ENCODE data around the gene CISTR.

Gene CISTR

DNA sequence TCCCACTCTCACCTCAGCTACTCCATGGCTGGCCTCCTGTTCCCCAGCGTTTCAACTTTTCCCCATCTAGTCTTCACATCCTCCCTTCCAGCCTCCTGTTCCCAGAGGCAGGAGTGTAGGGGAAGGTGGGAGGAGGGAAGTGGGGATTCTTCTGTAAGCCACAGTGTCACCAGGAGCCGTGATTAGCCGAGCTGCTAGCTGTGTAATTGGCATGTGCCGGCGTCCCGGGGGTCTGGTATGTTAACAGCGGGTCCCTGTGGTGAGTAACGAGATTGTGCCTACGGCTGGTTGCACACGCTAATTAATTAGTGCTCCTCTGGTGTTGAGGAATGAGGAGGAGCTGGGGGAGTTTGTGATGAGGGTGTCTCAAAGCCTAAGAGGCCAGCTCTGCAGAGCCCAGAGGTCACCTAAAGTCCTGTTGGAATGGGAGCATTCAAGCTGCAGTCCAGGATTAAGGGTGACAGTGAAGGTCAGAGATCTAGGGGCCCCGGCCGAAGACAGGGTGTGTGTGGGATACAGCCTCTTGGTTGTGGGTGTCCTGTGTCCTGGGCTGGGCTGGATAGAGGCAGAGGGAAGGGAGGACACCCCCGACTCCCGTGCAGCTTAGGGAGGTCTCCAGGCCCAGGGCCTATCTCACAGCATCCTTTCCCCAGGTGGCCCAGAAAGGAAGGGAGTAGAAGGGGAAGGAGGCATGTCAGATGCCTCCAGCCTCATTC, 14.5 kb downstream of the CISTR start:
- DNase-seq (ENCODE audit: extremely low read depth, insufficient read length), result no peak
- no peak overlapping the region for H3K4me3 ChIP-seq (replicated peaks; ENCODE audit: low read depth, low read length)
- peaks cover 9% of the 10 kb centered on the region for H3K27me3 ChIP-seq (replicated peaks; ENCODE audit: control insufficient read depth, insufficient read depth, low read length)
- TF ChIP-seq, protein P1, sequence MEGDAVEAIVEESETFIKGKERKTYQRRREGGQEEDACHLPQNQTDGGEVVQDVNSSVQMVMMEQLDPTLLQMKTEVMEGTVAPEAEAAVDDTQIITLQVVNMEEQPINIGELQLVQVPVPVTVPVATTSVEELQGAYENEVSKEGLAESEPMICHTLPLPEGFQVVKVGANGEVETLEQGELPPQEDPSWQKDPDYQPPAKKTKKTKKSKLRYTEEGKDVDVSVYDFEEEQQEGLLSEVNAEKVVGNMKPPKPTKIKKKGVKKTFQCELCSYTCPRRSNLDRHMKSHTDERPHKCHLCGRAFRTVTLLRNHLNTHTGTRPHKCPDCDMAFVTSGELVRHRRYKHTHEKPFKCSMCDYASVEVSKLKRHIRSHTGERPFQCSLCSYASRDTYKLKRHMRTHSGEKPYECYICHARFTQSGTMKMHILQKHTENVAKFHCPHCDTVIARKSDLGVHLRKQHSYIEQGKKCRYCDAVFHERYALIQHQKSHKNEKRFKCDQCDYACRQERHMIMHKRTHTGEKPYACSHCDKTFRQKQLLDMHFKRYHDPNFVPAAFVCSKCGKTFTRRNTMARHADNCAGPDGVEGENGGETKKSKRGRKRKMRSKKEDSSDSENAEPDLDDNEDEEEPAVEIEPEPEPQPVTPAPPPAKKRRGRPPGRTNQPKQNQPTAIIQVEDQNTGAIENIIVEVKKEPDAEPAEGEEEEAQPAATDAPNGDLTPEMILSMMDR (IDR thresholded peaks at IDR 0.05; ENCODE audit: insufficient read depth, low read length, poor library complexity, severe bottlenecking), result no peak
- no peaks in the 10 kb centered on the region for H3K36me3 ChIP-seq (ENCODE audit: control insufficient read depth, insufficient read depth, low read length)

DNA sequence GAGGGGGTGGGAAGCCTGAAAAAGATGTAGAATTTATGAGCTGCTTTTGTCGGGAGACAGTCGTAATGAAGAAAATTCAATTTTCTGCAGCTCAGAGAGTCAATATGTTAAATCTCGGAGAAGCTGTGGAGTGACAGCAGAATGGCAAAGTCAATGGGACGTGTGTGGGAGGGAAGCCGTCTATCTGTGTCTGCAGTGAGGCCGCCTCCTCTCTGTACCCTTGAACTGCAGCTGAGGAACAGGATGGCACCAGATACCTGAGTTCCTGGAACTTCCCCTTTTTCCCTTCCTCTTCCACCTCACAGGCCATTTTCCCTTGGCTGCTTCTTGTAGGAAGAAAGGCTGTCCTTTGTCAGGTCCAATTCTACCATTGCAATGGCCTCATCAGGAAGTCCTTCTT, 15.2 kb downstream of the CISTR start:
- no peak for DNase-seq (ENCODE audit: extremely low read depth, insufficient read length)
- TF ChIP-seq, protein P1 (IDR thresholded peaks at IDR 0.05; ENCODE audit: insufficient read depth, low read length, poor library complexity, severe bottlenecking), result no peak
- Histone ChIP-seq H3K4me3 (replicated peaks; ENCODE audit: low read depth, low read length) (no peak overlapping the region), H3K27me3 (replicated peaks; ENCODE audit: control insufficient read depth, insufficient read depth, low read length) (peaks cover 9% of the 10 kb centered on the region), H3K36me3 (ENCODE audit: control insufficient read depth, insufficient read depth, low read length) (no peaks in the 10 kb centered on the region)

DNA sequence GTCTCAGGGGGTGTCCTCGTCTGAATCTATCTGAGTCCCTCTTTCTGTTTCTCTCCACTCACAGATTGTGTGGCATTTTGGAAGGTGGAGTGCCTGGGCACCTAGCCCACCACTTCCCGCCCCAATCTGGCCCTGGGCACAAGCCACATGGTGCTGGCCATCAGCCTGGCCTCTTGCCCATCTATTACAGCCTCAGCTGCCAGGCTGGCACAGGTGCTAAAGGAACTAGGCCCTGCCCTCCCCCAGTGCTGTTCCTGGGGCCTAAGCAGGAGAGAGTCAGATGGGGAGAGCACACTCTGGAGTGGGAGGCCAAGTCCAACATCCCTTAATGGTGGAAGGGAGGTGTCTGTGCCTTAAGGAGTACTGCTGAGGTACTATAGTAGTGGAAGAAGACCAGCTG, 16.2 kb downstream of the CISTR start:
- no peak for DNase-seq (ENCODE audit: extremely low read depth, insufficient read length)
- no peaks in the 10 kb centered on the region for H3K36me3 ChIP-seq (ENCODE audit: control insufficient read depth, insufficient read depth, low read length)
- H3K27me3 ChIP-seq (replicated peaks; ENCODE audit: control insufficient read depth, insufficient read depth, low read length), result peaks cover 9% of the 10 kb centered on the region
- TF ChIP-seq, protein P1 (IDR thresholded peaks at IDR 0.05; ENCODE audit: insufficient read depth, low read length, poor library complexity, severe bottlenecking), result no peak
- H3K4me3 ChIP-seq (replicated peaks; ENCODE audit: low read depth, low read length), result no peak overlapping the region

DNA sequence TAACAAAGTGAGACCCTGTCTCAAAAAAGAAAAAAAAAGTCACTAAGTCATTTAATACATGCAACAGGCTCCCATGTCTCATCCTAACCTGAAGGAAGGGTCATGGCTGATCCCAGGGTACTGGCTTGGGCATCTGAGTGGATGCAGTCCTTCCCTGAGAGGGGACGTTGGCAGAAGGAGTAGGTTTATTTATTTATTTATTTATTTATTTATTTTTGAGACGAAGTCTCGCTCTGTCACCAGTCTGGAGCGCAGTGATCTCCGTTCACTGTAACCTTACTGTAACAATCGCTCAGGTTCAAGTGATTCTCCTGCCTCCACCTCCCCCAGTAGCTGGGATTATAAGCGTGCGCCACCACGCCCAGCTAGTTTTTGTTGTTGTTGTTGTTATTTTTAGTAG, 17.4 kb downstream of the CISTR start:
- Histone ChIP-seq H3K27me3 (replicated peaks; ENCODE audit: control insufficient read depth, insufficient read depth, low read length) (peaks cover 7% of the 10 kb centered on the region), H3K4me3 (replicated peaks; ENCODE audit: low read depth, low read length) (no peak overlapping the region), H3K36me3 (ENCODE audit: control insufficient read depth, insufficient read depth, low read length) (no peaks in the 10 kb centered on the region)
- no peak for DNase-seq (ENCODE audit: extremely low read depth, insufficient read length)
- TF ChIP-seq, protein P1 (IDR thresholded peaks at IDR 0.05; ENCODE audit: insufficient read depth, low read length, poor library complexity, severe bottlenecking), result no peak

DNA sequence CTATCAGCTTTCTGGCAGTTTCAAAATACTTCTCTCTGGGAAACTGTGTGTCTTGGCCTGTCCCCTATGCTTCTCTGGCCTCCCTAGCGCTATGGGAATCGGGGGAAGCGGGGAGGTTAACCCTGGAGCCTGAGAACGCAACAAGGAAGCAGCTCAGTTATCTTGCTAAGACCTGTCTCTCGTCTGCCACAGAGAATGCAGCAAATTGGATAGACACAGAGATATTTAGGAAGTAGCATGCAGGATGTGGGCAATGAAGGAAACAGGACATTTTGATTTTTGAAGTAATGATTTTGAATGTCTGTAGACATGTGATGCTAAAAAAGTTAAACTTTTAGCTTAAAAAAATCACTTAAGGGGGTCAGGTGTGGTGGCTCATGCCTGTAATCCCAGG, 18.0 kb downstream of the CISTR start:
- TF ChIP-seq, protein P1 (IDR thresholded peaks at IDR 0.05; ENCODE audit: insufficient read depth, low read length, poor library complexity, severe bottlenecking), result no peak
- Histone ChIP-seq H3K27me3 (replicated peaks; ENCODE audit: control insufficient read depth, insufficient read depth, low read length) (peaks cover 3% of the 10 kb centered on the region), H3K4me3 (replicated peaks; ENCODE audit: low read depth, low read length) (no peak overlapping the region), H3K36me3 (ENCODE audit: control insufficient read depth, insufficient read depth, low read length) (no peaks in the 10 kb centered on the region)
- DNase-seq (ENCODE audit: extremely low read depth, insufficient read length), result no peak
